SK-N-SH (cell line): ENCODE measurements around the gene SERPINA3. TPM values are rescaled to one million over a fixed set of nuclear protein-coding genes. Genes with fewer than 3 reads are reported as not detected.

Source experiments
- CTCF ChIA-PET: fragments of 300-600, 350-600 bp; formaldehyde crosslinking; extraction: SDS; loops from one replicate; lab custom pipeline; 2021; lab: Yijun Ruan, JAX
- POLR2A ChIA-PET: fragments of 350-600 bp; sonication (Branson Sonifier 250); formaldehyde crosslinking; extraction: SDS; loops from one replicate; lab custom pipeline; 2020; ENCODE audit warnings: antibody characterized with exemption, inconsistent platforms; lab: Yijun Ruan, JAX
- DNase-seq: peaks from one replicate; pipeline ENCODE4 v3.0.0; 2012
- H2AFZ ChIP-seq: fragments of 200-600 bp; sonication (generic); 2 replicates; pipeline ENCODE4 v1.8.1; 2016; ENCODE audit warnings: antibody characterized with exemption, mild to moderate bottlenecking, low read depth
- H3F3A ChIP-seq: fragments of 200-600 bp; sonication (generic); replicated peaks from 2 replicates; pipeline ENCODE3; 2016; ENCODE audit warnings: antibody characterized with exemption, mild to moderate bottlenecking; ENCODE audit not compliant: insufficient read depth
- H3K27ac ChIP-seq, 2 experiments: fragments of 200-500 bp in 1 of 2; fragments of 200-600 bp in 1 of 2; sonication (Bioruptor generic) in 1 of 2; sonication (generic), shearing (Covaris generic) in 1 of 2; 2 replicates each; pipeline versions ENCODE4 v1.5.1 to v1.6.1; 2014 to 2016; ENCODE audit warnings: low read depth in 2 of 2, inconsistent platforms in 1 of 2, low read length in 1 of 2, mild to moderate bottlenecking in 1 of 2, mixed read lengths in 1 of 2
- H3K27me3 ChIP-seq: fragments of 200-600 bp; sonication (generic), shearing (Covaris generic); 2 replicates; pipeline ENCODE4 v1.6.1; 2016; ENCODE audit warnings: mixed run types; ENCODE audit not compliant: insufficient read depth
- H3K36me3 ChIP-seq, 2 experiments: fragments of 200-500 bp in 1 of 2; fragments of 200-600 bp in 1 of 2; sonication (Bioruptor generic) in 1 of 2; sonication (generic) in 1 of 2; replicated peaks in 1 of 2; 2 replicates each; pipeline versions ENCODE3 to v1.5.1; 2014 to 2016; ENCODE audit warnings: low read length in 1 of 2, mild to moderate bottlenecking in 1 of 2; ENCODE audit not compliant: insufficient read depth in 2 of 2, control insufficient read depth in 1 of 2
- H3K4me1 ChIP-seq, 2 experiments: fragments of 200-500 bp in 1 of 2; fragments of 200-600 bp in 1 of 2; sonication (Bioruptor generic) in 1 of 2; sonication (generic), shearing (Covaris generic) in 1 of 2; 2 replicates each; pipeline versions ENCODE4 v1.5.1 to v1.6.1; 2014 to 2016; ENCODE audit warnings: low read depth in 1 of 2, low read length in 1 of 2, mixed run types in 1 of 2; ENCODE audit not compliant: insufficient read depth in 2 of 2, control insufficient read depth in 1 of 2
- H3K4me2 ChIP-seq: fragments of 200-600 bp; sonication (generic), shearing (Covaris generic); 2 replicates; pipeline ENCODE4 v1.6.1; 2017; ENCODE audit warnings: mixed run types
- H3K4me3 ChIP-seq, 2 experiments: fragments of 200-500 bp in 1 of 2; fragments of 200-600 bp in 1 of 2; sonication (Bioruptor generic) in 1 of 2; sonication (generic), shearing (Covaris generic) in 1 of 2; 2 replicates each; pipeline versions ENCODE4 v1.5.1 to v1.8.1; 2014 to 2016; ENCODE audit warnings: low read depth in 2 of 2, inconsistent platforms in 1 of 2, low read length in 1 of 2, mild to moderate bottlenecking in 1 of 2, mixed read lengths in 1 of 2, moderate library complexity in 1 of 2
- H3K79me2 ChIP-seq: fragments of 200-600 bp; sonication (generic); 2 replicates; pipeline ENCODE4 v1.8.1; 2017; ENCODE audit warnings: mild to moderate bottlenecking; ENCODE audit not compliant: insufficient read depth
- H3K9ac ChIP-seq: fragments of 200-600 bp; sonication (generic); 2 replicates; pipeline ENCODE4 v1.6.1; 2017; ENCODE audit warnings: mixed run types
- H3K9me2 ChIP-seq: fragments of 200-600 bp; sonication (generic); 2 replicates; pipeline ENCODE4 v1.6.1; 2017; ENCODE audit warnings: mixed run types
- H3K9me3 ChIP-seq: fragments of 200-600 bp; sonication (generic); 2 replicates; pipeline ENCODE4 v1.6.1; 2017; ENCODE audit warnings: mixed run types, mild to moderate bottlenecking, moderate library complexity
- H4K20me1 ChIP-seq: fragments of 200-600 bp; sonication (generic); 2 replicates; pipeline ENCODE4 v1.6.1; 2017; ENCODE audit warnings: mild to moderate bottlenecking, mixed run types; ENCODE audit not compliant: insufficient read depth
- ELF1 ChIP-seq: IDR thresholded peaks from 2 replicates; pipeline ENCODE4 v1.4.0; 2012
- EP300 ChIP-seq, 2 experiments: IDR thresholded peaks; 2 replicates each; pipeline versions ENCODE4 v1.4.0 to v1.6.1; 2012; ENCODE audit warnings: borderline replicate concordance in 1 of 2, low read depth in 1 of 2, low read length in 1 of 2
- FOSL2 ChIP-seq: IDR thresholded peaks from 2 replicates; pipeline ENCODE4 v1.4.0; 2012; ENCODE audit warnings: low read depth, mild to moderate bottlenecking, moderate library complexity, borderline replicate concordance
- FOXM1 ChIP-seq: IDR thresholded peaks from 2 replicates; pipeline ENCODE4 v1.4.0; 2012; ENCODE audit warnings: low read depth, mild to moderate bottlenecking
- GATA2 ChIP-seq: sonication (generic); formaldehyde crosslinking; IDR thresholded peaks from 2 replicates; pipeline ENCODE4 v1.5.0; 2020; ENCODE audit warnings: mild to moderate bottlenecking, missing genetic modification reagents
- MXI1 ChIP-seq: IDR thresholded peaks from 2 replicates; pipeline ENCODE4 v1.6.1; 2012; ENCODE audit warnings: mild to moderate bottlenecking, low read depth, low read length, improper control_type of control experiment
- RAD21 ChIP-seq: IDR thresholded peaks from 2 replicates; pipeline ENCODE4 v1.6.1; 2012; ENCODE audit warnings: mild to moderate bottlenecking, low read length
- RCOR1 ChIP-seq: fragments of 150-350 bp; IDR thresholded peaks from 2 replicates; pipeline ENCODE4 v1.6.1; 2017; ENCODE audit warnings: antibody characterized with exemption, low read length
- RFX5 ChIP-seq: IDR thresholded peaks from 2 replicates; pipeline ENCODE4 v1.6.1; 2012; ENCODE audit warnings: mild to moderate bottlenecking, improper control_type of control experiment, low read length
- SIN3A ChIP-seq: IDR thresholded peaks from 2 replicates; pipeline ENCODE4 v1.6.1; 2012; ENCODE audit warnings: low read depth, mild to moderate bottlenecking, low read length, moderate library complexity, borderline replicate concordance
- WGBS: methylation state at CpG from one replicate; pipeline ENCODE4 v1.1.6; 2017; ENCODE audit warnings: low lambda C conversion rate; 5-methylcytosine and 5-hydroxymethylcytosine counted together
- polyA plus RNA-seq, 3 experiments: library from polyadenylated mRNA; depleted of rRNA; stranded (reverse); fragments of >200 nt; gene quantifications; 2 replicates each; pipeline ENCODE4 v1.2.3, GENCODE V29; 2012
- TF ChIP-seq, protein P1 (sequence below): IDR thresholded peaks from 2 replicates; pipeline ENCODE4 v1.4.0; 2012; ENCODE audit warnings: low read depth, borderline replicate concordance
- TF ChIP-seq, protein P2 (sequence below): IDR thresholded peaks from 2 replicates; pipeline ENCODE4 v1.4.0; 2012; ENCODE audit warnings: low read depth, borderline replicate concordance
- TF ChIP-seq, protein P3 (sequence below): IDR thresholded peaks from 2 replicates; pipeline ENCODE4 v1.4.0; 2012; ENCODE audit warnings: low read depth
- TF ChIP-seq, protein P4 (sequence below): fragments of 150-350 bp; IDR thresholded peaks from 2 replicates; pipeline ENCODE4 v1.6.1; 2017; ENCODE audit warnings: antibody characterized with exemption, low read length, low read depth, borderline replicate concordance
- TF ChIP-seq, protein P5 (sequence below): IDR thresholded peaks from 2 replicates; pipeline ENCODE4; 2012
- TF ChIP-seq, protein P6 (sequence below): fragments of 200-600 bp; sonication (generic); IDR thresholded peaks from 2 replicates; pipeline ENCODE4 v1.6.1; 2017; ENCODE audit warnings: antibody characterized with exemption, mild to moderate bottlenecking, moderate library complexity

Gene SERPINA3
- polyA plus RNA-seq, 1 of the 3 experiments (the other 2 are of a cell fraction) = 0.25 TPM

DNA sequence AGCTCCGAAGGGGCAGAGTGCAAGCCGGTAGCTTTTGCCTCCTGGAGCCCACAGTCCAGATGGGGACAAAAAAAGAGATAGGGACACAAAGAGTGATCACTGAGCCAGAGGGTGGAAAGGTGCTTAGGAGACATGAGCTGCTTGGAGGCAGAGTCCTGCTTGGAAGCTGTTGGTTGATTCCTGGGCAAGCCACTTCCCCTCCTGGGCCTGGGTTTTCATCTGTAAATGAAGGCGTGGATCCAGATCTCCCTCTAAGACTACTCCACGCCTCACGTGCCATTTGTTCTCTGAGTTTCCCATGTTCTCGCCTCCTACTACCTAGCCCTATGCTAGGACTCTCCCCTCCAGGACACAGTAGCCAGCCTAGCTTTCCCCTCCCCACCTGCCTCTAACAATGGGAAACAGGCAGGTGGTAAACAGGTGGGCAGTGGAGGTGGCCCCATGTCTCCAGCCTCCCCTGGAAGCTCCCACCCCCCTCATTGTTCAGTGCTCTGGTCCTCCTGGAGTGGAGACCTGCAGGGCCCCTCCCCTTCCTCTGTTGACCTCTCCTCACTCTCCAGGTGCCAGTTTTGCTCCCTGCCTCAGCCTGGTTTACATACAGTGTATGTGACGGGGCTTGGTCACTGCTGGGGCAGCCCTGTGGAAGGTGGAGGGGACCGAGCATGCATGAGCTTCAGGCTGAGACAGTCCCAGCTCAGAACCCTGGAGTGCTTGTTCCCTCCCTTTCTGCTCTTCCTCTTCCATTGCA is 3.8 kb downstream of the SERPINA3 start:
- no peaks in the 10 kb centered on the region for H4K20me1 ChIP-seq
- TF ChIP-seq, protein P1, sequence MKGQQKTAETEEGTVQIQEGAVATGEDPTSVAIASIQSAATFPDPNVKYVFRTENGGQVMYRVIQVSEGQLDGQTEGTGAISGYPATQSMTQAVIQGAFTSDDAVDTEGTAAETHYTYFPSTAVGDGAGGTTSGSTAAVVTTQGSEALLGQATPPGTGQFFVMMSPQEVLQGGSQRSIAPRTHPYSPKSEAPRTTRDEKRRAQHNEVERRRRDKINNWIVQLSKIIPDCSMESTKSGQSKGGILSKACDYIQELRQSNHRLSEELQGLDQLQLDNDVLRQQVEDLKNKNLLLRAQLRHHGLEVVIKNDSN = no peak
- TF ChIP-seq, protein P2, sequence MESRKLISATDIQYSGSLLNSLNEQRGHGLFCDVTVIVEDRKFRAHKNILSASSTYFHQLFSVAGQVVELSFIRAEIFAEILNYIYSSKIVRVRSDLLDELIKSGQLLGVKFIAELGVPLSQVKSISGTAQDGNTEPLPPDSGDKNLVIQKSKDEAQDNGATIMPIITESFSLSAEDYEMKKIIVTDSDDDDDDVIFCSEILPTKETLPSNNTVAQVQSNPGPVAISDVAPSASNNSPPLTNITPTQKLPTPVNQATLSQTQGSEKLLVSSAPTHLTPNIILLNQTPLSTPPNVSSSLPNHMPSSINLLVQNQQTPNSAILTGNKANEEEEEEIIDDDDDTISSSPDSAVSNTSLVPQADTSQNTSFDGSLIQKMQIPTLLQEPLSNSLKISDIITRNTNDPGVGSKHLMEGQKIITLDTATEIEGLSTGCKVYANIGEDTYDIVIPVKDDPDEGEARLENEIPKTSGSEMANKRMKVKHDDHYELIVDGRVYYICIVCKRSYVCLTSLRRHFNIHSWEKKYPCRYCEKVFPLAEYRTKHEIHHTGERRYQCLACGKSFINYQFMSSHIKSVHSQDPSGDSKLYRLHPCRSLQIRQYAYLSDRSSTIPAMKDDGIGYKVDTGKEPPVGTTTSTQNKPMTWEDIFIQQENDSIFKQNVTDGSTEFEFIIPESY = no peak
- TF ChIP-seq SIN3A = no peak
- TF ChIP-seq, protein P3, sequence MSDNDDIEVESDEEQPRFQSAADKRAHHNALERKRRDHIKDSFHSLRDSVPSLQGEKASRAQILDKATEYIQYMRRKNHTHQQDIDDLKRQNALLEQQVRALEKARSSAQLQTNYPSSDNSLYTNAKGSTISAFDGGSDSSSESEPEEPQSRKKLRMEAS = no peak
- no peak for TF ChIP-seq RCOR1
- TF ChIP-seq RAD21 = no peak
- TF ChIP-seq, protein P4, sequence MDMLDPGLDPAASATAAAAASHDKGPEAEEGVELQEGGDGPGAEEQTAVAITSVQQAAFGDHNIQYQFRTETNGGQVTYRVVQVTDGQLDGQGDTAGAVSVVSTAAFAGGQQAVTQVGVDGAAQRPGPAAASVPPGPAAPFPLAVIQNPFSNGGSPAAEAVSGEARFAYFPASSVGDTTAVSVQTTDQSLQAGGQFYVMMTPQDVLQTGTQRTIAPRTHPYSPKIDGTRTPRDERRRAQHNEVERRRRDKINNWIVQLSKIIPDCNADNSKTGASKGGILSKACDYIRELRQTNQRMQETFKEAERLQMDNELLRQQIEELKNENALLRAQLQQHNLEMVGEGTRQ = no peak
- TF ChIP-seq FOXM1 = no peak
- TF ChIP-seq, protein P5, sequence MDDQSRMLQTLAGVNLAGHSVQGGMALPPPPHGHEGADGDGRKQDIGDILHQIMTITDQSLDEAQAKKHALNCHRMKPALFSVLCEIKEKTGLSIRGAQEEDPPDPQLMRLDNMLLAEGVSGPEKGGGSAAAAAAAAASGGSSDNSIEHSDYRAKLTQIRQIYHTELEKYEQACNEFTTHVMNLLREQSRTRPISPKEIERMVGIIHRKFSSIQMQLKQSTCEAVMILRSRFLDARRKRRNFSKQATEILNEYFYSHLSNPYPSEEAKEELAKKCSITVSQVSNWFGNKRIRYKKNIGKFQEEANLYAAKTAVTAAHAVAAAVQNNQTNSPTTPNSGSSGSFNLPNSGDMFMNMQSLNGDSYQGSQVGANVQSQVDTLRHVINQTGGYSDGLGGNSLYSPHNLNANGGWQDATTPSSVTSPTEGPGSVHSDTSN = no peak
- no peak for TF ChIP-seq RFX5
- TF ChIP-seq MXI1 = no peak
- TF ChIP-seq FOSL2 = no peak
- no peak for TF ChIP-seq GATA2 (CRISPR knock-in tag)
- no peak for TF ChIP-seq EP300 (IDR thresholded peaks at IDR 0.05; ENCODE audit: borderline replicate concordance in 1 of 2, low read depth in 1 of 2, low read length in 1 of 2)
- TF ChIP-seq ELF1 = no peak
- TF ChIP-seq, protein P6, sequence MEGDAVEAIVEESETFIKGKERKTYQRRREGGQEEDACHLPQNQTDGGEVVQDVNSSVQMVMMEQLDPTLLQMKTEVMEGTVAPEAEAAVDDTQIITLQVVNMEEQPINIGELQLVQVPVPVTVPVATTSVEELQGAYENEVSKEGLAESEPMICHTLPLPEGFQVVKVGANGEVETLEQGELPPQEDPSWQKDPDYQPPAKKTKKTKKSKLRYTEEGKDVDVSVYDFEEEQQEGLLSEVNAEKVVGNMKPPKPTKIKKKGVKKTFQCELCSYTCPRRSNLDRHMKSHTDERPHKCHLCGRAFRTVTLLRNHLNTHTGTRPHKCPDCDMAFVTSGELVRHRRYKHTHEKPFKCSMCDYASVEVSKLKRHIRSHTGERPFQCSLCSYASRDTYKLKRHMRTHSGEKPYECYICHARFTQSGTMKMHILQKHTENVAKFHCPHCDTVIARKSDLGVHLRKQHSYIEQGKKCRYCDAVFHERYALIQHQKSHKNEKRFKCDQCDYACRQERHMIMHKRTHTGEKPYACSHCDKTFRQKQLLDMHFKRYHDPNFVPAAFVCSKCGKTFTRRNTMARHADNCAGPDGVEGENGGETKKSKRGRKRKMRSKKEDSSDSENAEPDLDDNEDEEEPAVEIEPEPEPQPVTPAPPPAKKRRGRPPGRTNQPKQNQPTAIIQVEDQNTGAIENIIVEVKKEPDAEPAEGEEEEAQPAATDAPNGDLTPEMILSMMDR = no peak
- no peak for DNase-seq
- ChIA-PET POLR2A (no interaction called here), CTCF (no interaction called here)
- no peaks in the 10 kb centered on the region for H3K27me3 ChIP-seq
- no peak overlapping the region for H2AFZ ChIP-seq
- 40% methylated on average over 8 of the region's 8 CpGs for WGBS
- H3K36me3 ChIP-seq = no peaks in the 10 kb centered on the region
- no peak overlapping the region for H3K9ac ChIP-seq
- H3K9me3 ChIP-seq = peaks cover 8% of the 10 kb centered on the region; the same call in 1 of the 2 replicates
- H3K4me3 ChIP-seq = no peak overlapping the region
- H3K9me2 ChIP-seq = no peaks in the 10 kb centered on the region
- H3K79me2 ChIP-seq = no peaks in the 10 kb centered on the region
- no peaks in the 10 kb centered on the region for H3F3A ChIP-seq
- H3K4me1 ChIP-seq = no peaks in the 10 kb centered on the region
- H3K27ac ChIP-seq = no peak overlapping the region
- no peak overlapping the region for H3K4me2 ChIP-seq
